ENCODE results near the gene FARP1. TPM values are rescaled to one million over a fixed set of nuclear protein-coding genes. Genes with fewer than 3 reads are reported as not detected.

FARP1 gene
- total RNA-seq, 2 experiments from 2014 or later: 0.21 to 0.48 TPM

- DNase-seq: no peak
- H3K4me3 Mint-ChIP-seq: no peak overlapping the region
- no peaks in the 10 kb centered on the region for H3K36me3 Mint-ChIP-seq
- no peaks in the 10 kb centered on the region for H3K4me1 Mint-ChIP-seq
- no peaks in the 10 kb centered on the region for H3K9me3 Mint-ChIP-seq
- peaks cover 18% of the 10 kb centered on the region for H3K27me3 Mint-ChIP-seq
- H3K27ac Mint-ChIP-seq: no peak overlapping the region
Observed at GRCh38 chr13:98327371-98328270, 184.7 kb downstream of the FARP1 start.

DNA sequence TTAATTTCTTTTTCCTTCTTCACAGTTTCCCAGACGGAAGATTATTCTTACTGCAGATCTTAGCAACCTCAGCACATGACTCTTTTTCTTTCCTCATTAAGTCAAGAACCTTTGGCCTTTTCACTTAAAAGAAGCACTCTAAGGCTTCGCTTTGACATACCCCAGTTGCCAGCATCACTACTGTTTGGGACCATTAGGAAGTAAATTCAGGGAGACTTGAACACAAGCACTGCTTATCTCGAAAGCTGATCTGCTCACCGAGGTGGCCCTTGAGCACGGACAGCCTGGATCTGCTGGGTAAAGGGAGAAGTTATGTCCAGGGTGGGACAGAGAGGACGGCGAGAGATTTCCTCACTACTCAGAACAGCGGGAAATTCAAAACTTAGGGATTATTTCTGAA lies 185.6 kb downstream of the FARP1 start:
- Mint-ChIP-seq H3K27me3 (peaks cover 23% of the 10 kb centered on the region), H3K4me1 (no peaks in the 10 kb centered on the region), H3K9me3 (no peaks in the 10 kb centered on the region), H3K4me3 (no peak overlapping the region), H3K27ac (no peak overlapping the region), H3K36me3 (no peaks in the 10 kb centered on the region)
- DNase-seq: no peak

DNA sequence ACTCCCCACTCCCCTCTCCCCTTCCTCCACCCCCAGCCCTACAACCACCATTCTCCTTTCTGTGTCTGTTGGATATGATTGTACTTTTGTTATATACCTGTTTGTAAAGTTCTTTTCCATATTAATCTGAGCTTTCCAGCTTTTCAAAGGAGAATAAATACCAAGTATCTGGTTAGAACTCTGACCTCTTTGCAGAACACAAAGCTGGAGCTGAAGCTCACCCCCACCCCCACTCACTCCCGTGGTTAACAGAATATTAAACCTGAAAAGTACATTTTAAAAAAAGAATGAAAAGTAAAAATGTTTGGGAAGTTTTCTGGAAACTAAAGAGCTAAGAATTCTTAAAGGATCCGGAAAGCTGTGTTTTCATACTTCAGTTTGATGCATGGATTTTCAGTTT lies 189.3 kb downstream of the FARP1 start:
- H3K9me3 Mint-ChIP-seq: peaks cover 2% of the 10 kb centered on the region
- no peak overlapping the region for H3K4me3 Mint-ChIP-seq
- H3K27me3 Mint-ChIP-seq: peaks cover 30% of the 10 kb centered on the region
- DNase-seq: no peak
- H3K4me1 Mint-ChIP-seq: no peaks in the 10 kb centered on the region
- H3K36me3 Mint-ChIP-seq: no peaks in the 10 kb centered on the region
- H3K27ac Mint-ChIP-seq: no peak overlapping the region

DNA sequence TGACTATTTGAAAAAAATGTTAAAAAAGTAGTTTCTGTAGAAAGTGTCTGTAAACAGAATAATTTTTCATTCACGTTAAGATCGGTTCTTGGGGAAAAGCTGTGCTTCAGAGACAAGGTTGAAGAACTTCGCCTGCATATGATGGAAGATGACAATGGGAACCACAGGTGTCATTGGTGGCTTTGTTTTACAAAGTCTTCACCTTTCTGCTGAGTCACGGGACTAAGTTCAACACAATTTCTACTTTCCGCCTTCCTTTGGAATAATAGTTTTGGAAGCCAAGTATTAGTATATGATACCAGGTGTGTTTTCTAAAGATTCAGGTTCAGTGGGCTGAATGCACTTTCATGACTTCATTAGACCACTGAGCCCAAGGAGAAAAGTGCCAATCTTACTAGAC lies 189.8 kb downstream of the FARP1 start:
- DNase-seq: no peak
- H3K4me1 Mint-ChIP-seq: no peaks in the 10 kb centered on the region
- no peak overlapping the region for H3K4me3 Mint-ChIP-seq
- no peak overlapping the region for H3K27ac Mint-ChIP-seq
- peaks cover 30% of the 10 kb centered on the region for H3K27me3 Mint-ChIP-seq
- no peaks in the 10 kb centered on the region for H3K36me3 Mint-ChIP-seq
- H3K9me3 Mint-ChIP-seq: peaks cover 2% of the 10 kb centered on the region

DNA sequence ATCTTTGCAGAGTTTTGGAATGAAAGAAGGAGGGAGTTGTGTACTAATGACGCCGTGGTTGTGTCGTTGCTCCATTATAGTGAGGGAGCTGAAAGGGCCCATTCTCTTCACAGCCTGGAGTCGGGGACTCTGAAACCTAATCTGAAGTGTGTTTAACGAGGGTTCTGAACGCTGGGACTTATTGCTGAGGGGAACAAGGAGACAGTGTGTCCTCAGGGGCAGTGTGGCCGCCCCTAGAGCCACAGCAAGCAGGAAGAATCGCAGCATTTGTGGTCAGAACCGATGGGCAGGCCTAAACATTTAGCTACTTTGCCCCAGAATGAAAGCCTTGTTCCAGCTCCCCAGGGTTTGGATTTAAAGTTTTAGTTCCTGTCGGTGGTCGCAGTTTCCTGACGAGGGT lies 190.6 kb downstream of the FARP1 start:
- Mint-ChIP-seq H3K9me3 (peaks cover 2% of the 10 kb centered on the region), H3K27me3 (peaks cover 33% of the 10 kb centered on the region), H3K4me3 (no peak overlapping the region), H3K36me3 (no peaks in the 10 kb centered on the region), H3K4me1 (no peaks in the 10 kb centered on the region), H3K27ac (no peak overlapping the region)
- DNase-seq: no peak

GRCh38 chr13:98334620-98335205 lies 191.8 kb downstream of the FARP1 start:
- Mint-ChIP-seq H3K4me1 (no peaks in the 10 kb centered on the region), H3K9me3 (peaks cover 2% of the 10 kb centered on the region), H3K27me3 (peaks cover 36% of the 10 kb centered on the region), H3K4me3 (no peak overlapping the region), H3K36me3 (no peaks in the 10 kb centered on the region), H3K27ac (no peak overlapping the region)
- DNase-seq: no peak

DNA sequence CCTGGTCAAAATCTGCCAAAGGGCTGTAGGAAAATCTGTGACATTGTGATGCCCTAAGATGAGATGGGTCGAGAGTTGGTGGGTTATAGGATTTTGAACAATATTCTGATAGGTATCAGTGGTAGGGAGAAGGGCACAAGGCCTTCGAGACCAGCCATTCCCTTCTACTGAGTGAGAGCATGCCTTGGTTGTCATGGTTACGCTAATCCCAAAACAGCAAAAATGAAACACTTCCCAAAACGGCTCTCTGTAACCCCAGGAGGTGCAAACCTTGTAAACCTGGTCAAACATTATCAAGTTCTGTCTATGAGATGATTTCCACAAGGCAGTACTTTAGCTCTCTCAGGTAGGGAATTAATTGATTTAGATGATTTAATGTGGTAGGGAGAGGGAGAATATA lies 192.8 kb downstream of the FARP1 start:
- DNase-seq: no peak
- H3K4me3 Mint-ChIP-seq: no peak overlapping the region
- peaks cover 35% of the 10 kb centered on the region for H3K27me3 Mint-ChIP-seq
- H3K27ac Mint-ChIP-seq: no peak overlapping the region
- H3K36me3 Mint-ChIP-seq: no peaks in the 10 kb centered on the region
- H3K9me3 Mint-ChIP-seq: peaks cover 2% of the 10 kb centered on the region
- H3K4me1 Mint-ChIP-seq: no peaks in the 10 kb centered on the region

DNA sequence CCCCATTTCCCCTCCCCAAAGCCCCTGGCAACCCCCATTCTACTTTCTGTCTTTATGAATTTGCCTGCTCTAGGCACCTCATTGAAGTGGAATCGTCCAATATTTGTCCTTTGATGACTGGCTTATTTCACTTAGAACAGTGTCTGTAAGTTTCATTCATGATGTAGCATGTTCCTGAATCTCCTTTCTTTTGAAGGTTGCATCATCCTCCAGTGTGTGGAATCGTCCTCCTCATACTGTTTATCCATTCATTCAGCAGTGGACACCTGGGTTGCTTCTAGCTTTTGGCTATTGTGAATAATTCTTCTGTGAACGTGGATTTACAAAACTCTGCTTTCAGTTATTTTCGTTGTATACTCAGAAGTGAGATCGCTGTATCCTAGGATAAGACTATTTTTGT lies 195.4 kb downstream of the FARP1 start:
- Mint-ChIP-seq H3K4me3 (no peak overlapping the region), H3K36me3 (no peaks in the 10 kb centered on the region), H3K27ac (no peak overlapping the region), H3K27me3 (peaks cover 23% of the 10 kb centered on the region), H3K4me1 (no peaks in the 10 kb centered on the region), H3K9me3 (peaks cover 2% of the 10 kb centered on the region)
- no peak for DNase-seq

- no peak for DNase-seq
- Mint-ChIP-seq H3K9me3 (peaks cover 2% of the 10 kb centered on the region), H3K27me3 (peaks cover 14% of the 10 kb centered on the region), H3K4me3 (no peak overlapping the region), H3K36me3 (no peaks in the 10 kb centered on the region), H3K27ac (no peak overlapping the region), H3K4me1 (no peaks in the 10 kb centered on the region)
Observed at GRCh38 chr13:98339684-98340425, 197.0 kb downstream of the FARP1 start.

GRCh38 chr13:98342953-98343352 lies 200.1 kb downstream of the FARP1 start:
- Mint-ChIP-seq H3K9me3 (no peaks in the 10 kb centered on the region), H3K27ac (no peak overlapping the region), H3K27me3 (peaks cover 14% of the 10 kb centered on the region), H3K36me3 (no peaks in the 10 kb centered on the region), H3K4me3 (no peak overlapping the region), H3K4me1 (no peaks in the 10 kb centered on the region)
- no peak for DNase-seq

- no peak for DNase-seq
- no peaks in the 10 kb centered on the region for H3K4me1 Mint-ChIP-seq
- H3K27me3 Mint-ChIP-seq: peaks cover 12% of the 10 kb centered on the region
- H3K4me3 Mint-ChIP-seq: no peak overlapping the region
- H3K9me3 Mint-ChIP-seq: no peaks in the 10 kb centered on the region
- no peaks in the 10 kb centered on the region for H3K36me3 Mint-ChIP-seq
- no peak overlapping the region for H3K27ac Mint-ChIP-seq
Observed at GRCh38 chr13:98343461-98343860, 200.6 kb downstream of the FARP1 start.

DNA sequence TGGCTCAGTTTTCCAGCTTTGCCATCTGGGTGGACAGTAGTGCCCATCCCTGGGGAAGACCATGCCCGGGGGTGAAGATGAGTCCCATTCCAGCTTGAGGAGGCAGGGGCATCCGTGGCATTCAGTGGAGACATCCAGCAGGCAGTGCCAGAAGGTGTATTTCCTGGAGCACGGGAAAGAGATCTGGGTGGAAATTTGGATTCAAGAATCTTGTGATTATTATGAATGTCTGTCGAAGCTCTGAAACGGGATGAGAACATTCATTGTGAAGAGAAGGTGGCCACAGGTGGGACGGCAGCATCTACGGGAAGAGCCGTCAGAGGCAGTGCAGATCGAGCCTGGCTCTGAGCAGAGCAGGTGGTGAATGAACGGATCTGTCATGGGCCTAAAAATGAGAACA lies 201.5 kb downstream of the FARP1 start:
- Mint-ChIP-seq H3K36me3 (no peaks in the 10 kb centered on the region), H3K4me1 (no peaks in the 10 kb centered on the region), H3K4me3 (no peak overlapping the region), H3K27me3 (peaks cover 6% of the 10 kb centered on the region), H3K9me3 (no peaks in the 10 kb centered on the region), H3K27ac (no peak overlapping the region)
- DNase-seq: no peak

DNA sequence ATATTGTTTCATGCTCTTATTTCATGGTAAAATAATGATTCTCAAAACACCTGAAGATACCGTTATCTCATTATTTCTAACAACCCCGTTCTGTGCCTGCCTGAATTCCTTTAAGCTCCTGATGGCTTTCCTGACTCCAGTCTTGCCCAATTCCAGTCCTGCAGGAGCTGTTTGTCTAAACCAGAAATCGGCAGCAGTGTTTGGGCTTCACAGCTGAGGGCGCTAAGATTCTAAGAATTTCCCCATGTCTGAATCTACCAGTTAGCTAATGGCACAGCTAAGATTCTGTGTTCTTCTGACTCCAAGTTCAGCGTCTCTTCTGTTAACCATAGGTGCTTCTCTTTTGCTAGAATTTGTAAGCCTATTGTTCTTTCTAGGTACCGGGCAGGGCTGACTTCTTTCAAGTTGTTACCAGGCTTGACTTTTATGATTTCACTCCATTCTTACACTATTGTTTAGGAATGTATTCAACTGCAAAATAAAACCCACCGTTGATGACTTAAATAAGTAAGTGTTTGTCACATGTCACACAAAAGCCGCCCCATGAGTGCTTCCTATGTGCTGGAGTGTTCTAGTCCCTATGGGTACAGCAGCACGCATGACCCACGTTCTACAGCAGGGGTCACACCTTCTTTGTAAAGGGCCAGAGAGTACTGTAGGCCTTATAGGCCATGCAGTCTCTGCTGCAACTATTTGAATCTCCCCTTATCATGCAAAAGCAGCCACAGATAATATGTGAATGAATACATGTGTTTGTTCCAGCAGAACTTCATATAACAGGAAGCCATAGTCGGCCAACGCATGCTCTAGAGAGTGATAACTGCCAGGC lies 202.4 kb downstream of the FARP1 start:
- H3K9me3 Mint-ChIP-seq: no peaks in the 10 kb centered on the region
- no peak for DNase-seq
- H3K27me3 Mint-ChIP-seq: peaks cover 6% of the 10 kb centered on the region
- no peaks in the 10 kb centered on the region for H3K4me1 Mint-ChIP-seq
- no peak overlapping the region for H3K27ac Mint-ChIP-seq
- no peak overlapping the region for H3K4me3 Mint-ChIP-seq
- H3K36me3 Mint-ChIP-seq: no peaks in the 10 kb centered on the region

- Mint-ChIP-seq H3K36me3 (no peaks in the 10 kb centered on the region), H3K27ac (no peak overlapping the region), H3K4me1 (no peaks in the 10 kb centered on the region), H3K9me3 (no peaks in the 10 kb centered on the region), H3K4me3 (no peak overlapping the region), H3K27me3 (no peaks in the 10 kb centered on the region)
- DNase-seq: no peak
Observed at GRCh38 chr13:98346904-98347636, 204.2 kb downstream of the FARP1 start.

All from activated naive CD8-positive, alpha-beta T cell treated with anti-CD3 and anti-CD28 coated beads for 36 hours (primary cell).